Keratinocyte (primary cell): ENCODE results near the gene HS6ST3.

Source experiments
- CTCF ChIP-seq, 3 experiments: IDR thresholded peaks in 1 of 3; conservative IDR thresholded peaks in 1 of 3; optimal IDR thresholded peaks in 1 of 3; 2 replicates in 2 of 3; 3 replicates in 1 of 3; pipeline versions ENCODE3 to v1.5.1; 2011; ENCODE audit warnings: low read length in 3 of 3, mild to moderate bottlenecking in 3 of 3, moderate library complexity in 2 of 3, control low read depth in 1 of 3, inconsistent platforms in 1 of 3; ENCODE audit not compliant: insufficient read depth in 2 of 3; ENCODE audit errors: extremely low read depth in 1 of 3
- EZH2 ChIP-seq: IDR thresholded peaks from one replicate; pipeline ENCODE4 v1.6.1; 2012; ENCODE audit warnings: inconsistent platforms, mild to moderate bottlenecking, low read length, moderate library complexity

DNA sequence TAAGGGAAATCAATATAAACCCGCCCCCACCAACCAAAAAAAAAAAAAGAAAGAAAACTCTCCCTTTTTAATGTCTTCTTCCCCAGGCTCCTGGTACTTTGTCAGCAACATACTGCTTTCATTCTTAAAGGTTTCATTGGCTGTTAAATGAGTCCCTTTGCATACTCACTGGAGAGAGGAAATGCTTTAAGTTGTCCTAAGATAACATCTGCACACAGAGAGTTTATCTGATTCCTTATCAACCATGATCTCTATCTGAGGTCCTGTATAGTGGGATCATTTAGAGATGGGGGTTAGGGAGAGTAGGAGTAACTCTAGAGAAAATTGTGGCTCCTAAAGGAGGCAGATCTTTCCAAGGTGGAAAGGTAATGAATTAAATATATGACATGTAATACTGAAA is 747.9 kb downstream of the HS6ST3 start:
- no peak for TF ChIP-seq CTCF (optimal IDR thresholded peaks at IDR 0.05 in 1 of 3, IDR thresholded peaks at IDR 0.05 in 1 of 3, conservative IDR thresholded peaks at IDR 0.05 in 1 of 3; ENCODE audit: extremely low read depth in 1 of 3, insufficient read depth in 2 of 3, low read length in 3 of 3)
- TF ChIP-seq EZH2: no peak
